GM19324 (cell line): Measurements from ENCODE around the gene CCND1.
A peak's percentile ranks its signal among the peaks of the same experiment; 100 is the strongest.

Experiments used
- ATAC-seq: cut with Tn5 transposase; IDR thresholded peaks from one replicate; pipeline ENCODE4 v1.9.1; 2021; ENCODE audit warnings: mild to moderate bottlenecking, moderate library complexity; ENCODE audit not compliant: unreplicated experiment, low FRiP score

The CCND1 gene

DNA sequence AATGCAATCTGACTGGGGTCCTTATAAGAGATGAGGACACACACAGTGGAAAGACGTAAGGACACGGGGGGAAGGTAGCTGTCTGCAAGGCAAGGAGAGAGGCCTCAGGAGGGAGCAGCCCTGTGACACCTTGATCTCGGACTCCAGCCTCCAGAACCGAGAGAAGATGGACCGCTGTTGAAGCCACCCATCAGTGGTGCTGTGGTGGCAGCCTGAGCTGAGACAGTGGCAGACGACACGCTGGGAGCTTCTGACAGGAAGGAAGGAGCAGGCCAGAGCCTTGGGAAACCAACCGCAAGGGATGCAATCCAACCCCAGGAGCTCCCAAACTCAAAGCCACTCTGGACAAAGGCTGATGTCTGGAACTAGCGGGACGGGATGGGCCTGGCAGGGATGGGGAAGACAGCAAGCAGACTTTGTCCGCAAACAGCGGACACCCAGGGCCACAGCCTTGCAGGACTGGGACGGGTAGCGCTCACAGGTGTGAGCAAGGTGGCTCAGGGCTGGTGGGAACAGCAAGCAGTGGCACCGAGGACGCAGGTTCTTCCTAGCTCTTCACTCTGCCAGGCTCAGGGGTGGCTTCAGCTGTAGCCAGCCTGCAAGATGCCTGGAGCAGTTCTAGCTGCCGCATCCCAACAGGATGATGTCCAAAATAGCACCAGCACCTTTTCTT, 23.3 kb downstream of the CCND1 start:
- no peak for ATAC-seq

DNA sequence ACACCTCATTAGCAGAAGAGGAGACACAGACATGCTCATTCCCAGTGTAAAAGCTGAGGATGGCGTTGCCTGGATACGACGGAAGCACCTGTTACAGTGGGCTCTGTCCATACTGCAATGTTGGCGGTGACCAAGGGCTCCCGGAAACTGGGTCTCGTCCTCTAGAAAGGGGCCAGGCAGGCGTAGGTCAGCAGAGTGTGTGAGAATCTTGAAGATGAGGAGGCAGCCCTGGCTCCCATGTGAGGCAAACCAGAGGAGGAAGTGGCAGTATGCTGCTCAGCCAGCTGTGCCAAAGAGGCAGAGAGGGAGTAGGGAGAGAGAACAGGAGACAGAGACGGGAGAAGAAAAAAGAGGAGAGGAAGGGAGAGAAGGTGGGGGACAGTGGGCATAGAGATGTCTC, 23.9 kb downstream of the CCND1 start:
- ATAC-seq, result no peak

- ATAC-seq, result no peak
Observed at GRCh38 chr11:69665669-69666068, 24.7 kb downstream of the CCND1 start.

DNA sequence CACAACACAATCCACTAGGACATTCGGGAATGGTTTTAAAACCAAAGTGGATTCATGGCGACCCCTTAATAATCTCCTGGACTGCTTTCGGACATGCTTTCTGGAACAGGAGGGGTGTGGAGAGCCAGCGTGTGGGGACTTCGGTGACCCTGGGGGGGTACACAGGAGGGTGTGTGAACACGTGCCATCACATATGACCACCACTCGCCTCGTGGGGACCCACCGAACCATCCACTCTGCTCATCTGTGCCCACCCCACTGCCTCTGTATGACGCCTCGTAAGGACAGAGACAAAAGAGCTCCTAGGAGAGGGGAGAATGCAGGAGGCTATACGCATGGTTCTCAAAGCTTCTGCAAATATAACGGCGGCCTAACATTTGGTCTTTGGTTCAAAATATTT, 25.3 kb downstream of the CCND1 start:
- ATAC-seq, result no peak

GRCh38 chr11:69666752-69667536, 26.0 kb downstream of the CCND1 start:
- ATAC-seq, result no peak

- ATAC-seq, result no peak
Observed at GRCh38 chr11:69667619-69668604, 27.0 kb downstream of the CCND1 start.

DNA sequence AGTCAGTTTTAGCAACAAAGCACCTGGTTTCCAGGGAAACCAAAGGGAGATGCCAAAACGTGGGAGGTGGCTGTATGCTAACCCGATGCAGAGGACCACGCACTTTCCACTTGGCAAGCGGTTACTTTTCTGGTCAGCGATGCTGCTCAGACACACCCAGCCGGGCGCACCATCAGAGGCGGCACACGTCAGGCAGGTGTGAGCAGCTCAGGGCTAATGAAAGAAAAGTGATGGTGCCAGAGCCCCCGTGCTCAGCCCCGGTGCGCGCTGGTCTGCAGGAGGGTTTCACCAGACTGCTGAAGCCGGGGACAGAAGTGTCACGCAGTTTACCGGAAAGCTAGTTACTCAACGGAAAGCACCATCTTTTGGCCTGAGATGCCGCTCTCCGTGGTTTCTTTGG, 28.5 kb downstream of the CCND1 start:
- ATAC-seq, result no peak

GRCh38 chr11:69670158-69670845, 29.3 kb downstream of the CCND1 start:
- no peak for ATAC-seq

DNA sequence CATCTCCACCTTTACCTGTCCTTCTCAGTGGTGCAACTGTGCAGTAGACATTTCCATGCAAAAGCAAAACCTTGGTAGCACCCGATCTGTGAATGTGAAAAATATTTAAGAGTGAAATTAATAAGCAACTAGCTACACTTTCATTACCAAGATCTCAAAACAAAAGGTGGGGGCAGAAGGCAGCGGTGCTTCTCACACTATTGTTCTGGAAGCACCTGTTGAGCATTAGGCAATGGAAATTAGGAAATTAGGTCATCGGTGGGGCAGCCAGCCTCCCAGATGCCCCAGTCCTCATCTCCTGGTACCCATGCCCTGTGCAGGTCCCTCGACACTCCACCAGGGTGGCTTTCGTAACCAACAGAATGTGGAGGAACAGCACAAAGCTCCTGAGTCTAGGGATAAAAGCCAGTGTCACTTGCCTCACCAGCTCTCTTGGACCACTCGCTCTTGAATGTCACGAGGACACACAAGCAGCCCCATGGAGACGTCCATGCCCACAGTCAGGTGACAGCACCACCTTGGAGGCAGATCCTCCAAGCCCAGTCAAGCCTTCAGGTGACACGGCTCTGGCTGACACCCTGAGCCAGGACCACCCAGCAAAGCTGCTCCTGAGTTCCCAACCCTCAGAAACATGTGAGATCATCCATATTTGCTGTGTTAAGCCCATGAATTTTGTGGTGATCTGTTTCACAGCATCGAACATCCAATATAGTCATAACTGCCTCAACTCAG, 30.9 kb downstream of the CCND1 start:
- no peak for ATAC-seq

GRCh38 chr11:69674267-69674885, 33.4 kb downstream of the CCND1 start:
- no peak for ATAC-seq

DNA sequence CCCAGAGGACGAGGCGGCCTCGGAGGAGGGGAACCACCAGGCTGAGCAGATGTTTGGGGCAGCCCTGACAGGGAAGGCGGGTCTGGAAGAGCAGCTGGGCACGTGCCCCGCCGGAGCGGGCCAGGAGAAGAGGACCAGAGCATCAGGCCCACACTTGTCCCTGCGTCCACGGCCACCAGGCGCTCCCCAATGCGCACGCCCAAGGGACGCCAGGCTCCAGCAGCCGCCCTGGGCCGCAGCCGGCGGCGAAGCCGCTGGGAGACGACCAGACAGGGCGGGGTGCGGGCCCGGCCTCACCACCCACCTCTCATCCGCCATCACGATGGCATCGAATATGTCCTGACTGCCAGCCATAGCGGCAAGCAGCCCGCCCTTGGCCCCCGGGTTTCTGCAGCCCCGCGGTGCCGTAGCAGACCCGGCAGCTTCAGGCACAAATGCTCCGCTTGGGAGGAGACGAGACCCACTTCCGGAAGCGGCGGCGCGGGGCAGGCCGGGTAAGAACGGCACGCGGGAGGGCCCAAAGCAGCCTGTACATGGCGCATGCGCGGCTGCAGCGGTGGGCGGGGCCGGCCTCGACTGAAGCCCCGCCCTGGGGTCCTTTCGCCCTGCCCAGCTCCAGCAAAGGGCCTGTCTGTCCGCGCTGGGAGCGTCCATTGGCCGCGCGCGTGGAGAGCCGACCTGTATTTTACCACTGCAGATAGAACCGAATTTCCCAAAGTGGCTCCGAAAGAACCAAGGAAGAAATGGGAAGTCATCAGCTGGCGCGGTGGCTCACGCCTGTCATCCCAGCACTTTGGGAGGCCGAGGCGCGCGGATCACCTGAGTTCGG, 34.1 kb downstream of the CCND1 start, which contains the start of gene LTO1:
TSS of gene LTO1 (minus strand) at position 468 of the 829 bp plus-strand sequence. CDS start at position 354, 114 bp downstream.
- peak; percentile 87 for ATAC-seq

GRCh38 chr11:69677749-69678148, 36.8 kb downstream of the CCND1 start:
- ATAC-seq, result no peak

GRCh38 chr11:69680688-69681087, 39.7 kb downstream of the CCND1 start:
- no peak for ATAC-seq

GRCh38 chr11:69682221-69682620, 41.3 kb downstream of the CCND1 start:
- ATAC-seq, result no peak

DNA sequence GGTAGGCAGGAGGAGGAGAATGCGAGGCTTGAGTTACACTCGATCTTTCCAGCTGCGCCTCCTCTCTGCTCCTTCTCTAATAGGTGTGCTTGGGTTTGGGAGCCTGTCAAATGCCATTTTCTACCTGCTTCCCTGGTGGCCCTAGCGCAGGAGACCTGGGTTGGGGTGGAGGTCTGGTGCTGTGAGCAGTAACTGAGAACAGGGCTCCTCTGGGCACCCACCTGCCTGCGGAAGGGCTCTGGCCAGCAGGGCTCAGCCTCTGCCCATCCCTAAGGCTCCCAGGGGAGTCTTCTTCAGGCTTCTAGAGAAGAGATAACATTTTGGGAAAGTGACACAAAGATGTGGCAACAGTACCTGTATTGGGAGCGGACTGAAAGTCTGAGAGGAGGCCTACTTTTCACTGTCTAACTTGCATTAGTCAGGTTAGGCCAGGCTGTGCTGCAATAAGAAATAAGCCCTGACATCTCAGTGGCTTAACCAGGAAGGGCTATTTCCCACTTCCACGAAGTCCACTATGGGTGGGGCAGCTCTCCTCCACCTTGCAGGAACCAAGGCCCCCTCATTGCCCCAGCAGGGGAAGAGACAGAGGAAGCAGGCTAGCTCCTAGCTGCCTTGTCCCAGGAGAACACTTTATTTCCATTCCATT, 41.8 kb downstream of the CCND1 start:
- no peak for ATAC-seq

GRCh38 chr11:69683764-69684333, 42.9 kb downstream of the CCND1 start:
- ATAC-seq, result no peak

DNA sequence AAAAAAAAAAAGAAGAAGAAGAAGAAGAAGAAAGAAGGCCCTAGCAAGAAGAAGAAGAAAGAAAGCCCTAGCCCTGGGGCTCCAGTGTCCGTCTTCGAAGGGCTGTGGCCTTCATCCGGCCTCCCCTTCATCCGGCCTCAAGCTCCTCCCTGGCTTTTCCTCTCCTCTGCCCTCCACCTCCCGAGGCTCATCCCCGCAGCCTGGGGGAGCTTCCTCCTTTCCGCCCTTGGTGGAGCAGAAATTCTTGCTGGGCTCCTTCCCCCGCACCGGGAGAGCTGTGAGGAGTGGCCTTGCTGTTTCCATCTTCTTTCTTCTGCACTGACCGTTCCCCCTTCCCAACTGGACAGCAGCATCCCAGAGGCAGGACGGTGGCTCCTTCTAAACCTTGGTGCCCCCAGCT, 43.7 kb downstream of the CCND1 start:
- no peak for ATAC-seq
